Uterus (tissue), 4 donors: ENCODE measurements around the gene CES3. TPM values are rescaled to one million over a fixed set of nuclear protein-coding genes. Genes with fewer than 3 reads are reported as not detected.

Experiments
- DNase-seq, 2 donors: peaks; one replicate each; pipeline ENCODE4 v3.0.0-alpha.2; 2019 to 2020
- H3K27ac ChIP-seq, 2 donors: fragments of 200-600 bp; sonication (generic); 1 replicate in 1 of 2; 2 replicates in 1 of 2; pipeline ENCODE4 v1.5.1; 2016 to 2018
- H3K27me3 ChIP-seq, 2 donors: fragments of 200-600 bp; sonication (generic); one replicate each; pipeline ENCODE4 v1.5.1; 2018 to 2019; ENCODE audit warnings: control low read depth in 1 of 2
- H3K36me3 ChIP-seq, 2 donors: fragments of 200-600 bp; sonication (generic); one replicate each; pipeline ENCODE4 v1.5.1; 2019; ENCODE audit warnings: control low read depth in 1 of 2
- H3K4me1 ChIP-seq, 2 donors: fragments of 200-600 bp; sonication (generic); one replicate each; pipeline ENCODE4 v1.5.1; 2018 to 2019; ENCODE audit warnings: control low read depth in 1 of 2
- H3K4me3 ChIP-seq, 2 donors: fragments of 200-600 bp; sonication (generic); 1 replicate in 1 of 2; 2 replicates in 1 of 2; pipeline ENCODE4 v1.5.1; 2018 to 2019; ENCODE audit warnings: mild to moderate bottlenecking in 1 of 2
- H3K9me3 ChIP-seq, 2 donors: fragments of 200-600 bp; sonication (generic); one replicate each; pipeline ENCODE4 v1.5.1; 2019; ENCODE audit warnings: control low read depth in 1 of 2
- CTCF ChIP-seq, 4 experiments: fragments of 200-600 bp in 2 of 4; fragments of 450-650 bp in 2 of 4; sonication (generic) in 2 of 4; IDR thresholded peaks; one replicate each; pipeline ENCODE4 v1.5.1; 2016 to 2019; ENCODE audit warnings: antibody characterized with exemption in 4 of 4, mild to moderate bottlenecking in 2 of 4, moderate library complexity in 1 of 4
- POLR2A ChIP-seq, 2 donors: fragments of 450-650 bp; IDR thresholded peaks; one replicate each; pipeline ENCODE4 v1.6.1; 2016; ENCODE audit warnings: antibody characterized with exemption in 2 of 2, mild to moderate bottlenecking in 1 of 2, moderate library complexity in 1 of 2
- intact Hi-C: fragments of 100-400 bp; cut with DNase I; formaldehyde crosslinking; loops from one replicate; pipeline ENCODE4 v1.15.1; 2023; ENCODE audit warnings: low total_unique reads
- total RNA-seq, 4 donors: library from RNA; depleted of rRNA in 3 of 4; stranded (reverse); fragments of >200 nt in 3 of 4; gene quantifications; one replicate each; pipeline versions ENCODE4 v1.1.0 to v1.2.4, GENCODE V29; 2014 to 2023
- donor health status: DM: yes; HTN: yes; CAD: no.

The CES3 gene
- 1 to 10 TPM in 2 of 4 donors, under 1 TPM in 2; 0.51 to 2.8 (median 0.86) TPM for total RNA-seq

GRCh38 chr16:66961065-66961744, at the start of gene CES3:
Gene CES3, plus strand, starts transcription at chr16:66961266. Its CDS starts 42 bp downstream, at chr16:66961308.
- Histone ChIP-seq H3K4me1 (no peaks in the 10 kb centered on the region), H3K27me3 (no peaks in the 10 kb centered on the region), H3K4me3 (no peak within 1 kb of the TSS), H3K9me3 (no peaks in the 10 kb centered on the region), H3K36me3 (no peaks in the 10 kb centered on the region), H3K27ac (no peak within 1 kb of the TSS)
- intact Hi-C loops: no loop called here
- TF ChIP-seq POLR2A (IDR thresholded peaks at IDR 0.05): no peak
- TF ChIP-seq CTCF (IDR thresholded peaks at IDR 0.05): peak in 2 of 4 experiments; percentile 32 to 34
- no peak for DNase-seq

GRCh38 chr16:66911801-66912200, 49.3 kb upstream of the CES3 start:
- no peak for DNase-seq
- Histone ChIP-seq H3K4me1 (no peaks in the 10 kb centered on the region), H3K27me3 (no peaks in the 10 kb centered on the region), H3K9me3 (no peaks in the 10 kb centered on the region), H3K27ac (no peak overlapping the region), H3K4me3 (no peak overlapping the region), H3K36me3 (no peaks in the 10 kb centered on the region)
- intact Hi-C loops: no loop called here
- TF ChIP-seq POLR2A (IDR thresholded peaks at IDR 0.05) (no peak), CTCF (IDR thresholded peaks at IDR 0.05) (no peak)

GRCh38 chr16:66913081-66913480, 48.0 kb upstream of the CES3 start:
- no peak for DNase-seq
- Histone ChIP-seq H3K4me1 (no peaks in the 10 kb centered on the region), H3K9me3 (no peaks in the 10 kb centered on the region), H3K4me3 (no peak overlapping the region), H3K27ac (no peak overlapping the region), H3K36me3 (no peaks in the 10 kb centered on the region), H3K27me3 (no peaks in the 10 kb centered on the region)
- intact Hi-C loops: no loop called here
- TF ChIP-seq CTCF (IDR thresholded peaks at IDR 0.05): no peak
- no peak for TF ChIP-seq POLR2A (IDR thresholded peaks at IDR 0.05)

- TF ChIP-seq CTCF (IDR thresholded peaks at IDR 0.05): no peak
- TF ChIP-seq POLR2A (IDR thresholded peaks at IDR 0.05): no peak
- Histone ChIP-seq H3K9me3 (no peaks in the 10 kb centered on the region), H3K27me3 (no peaks in the 10 kb centered on the region), H3K36me3 (no peaks in the 10 kb centered on the region), H3K27ac (no peak overlapping the region), H3K4me1 (no peaks in the 10 kb centered on the region), H3K4me3 (no peak overlapping the region)
- intact Hi-C loops: no loop called here
- DNase-seq: no peak
Observed at GRCh38 chr16:66913711-66914110, 47.4 kb upstream of the CES3 start.

- TF ChIP-seq CTCF (IDR thresholded peaks at IDR 0.05) (no peak), POLR2A (IDR thresholded peaks at IDR 0.05) (no peak)
- H3K27ac ChIP-seq: no peak overlapping the region
- no peak overlapping the region for H3K4me3 ChIP-seq
- H3K27me3 ChIP-seq: no peaks in the 10 kb centered on the region
- no peaks in the 10 kb centered on the region for H3K9me3 ChIP-seq
- intact Hi-C loops: no loop called here
- no peaks in the 10 kb centered on the region for H3K36me3 ChIP-seq
- H3K4me1 ChIP-seq: no peaks in the 10 kb centered on the region
- no peak for DNase-seq
Observed at GRCh38 chr16:66914541-66914940, 46.5 kb upstream of the CES3 start.
